Stimulated activated naive CD8-positive, alpha-beta T cell treated with anti-CD3 and anti-CD28 coated beads, Interleukin-15, Interleukin-2, amounts not matched to agents 100 ng/mL and 50 ng/mL, for 24 hours (primary cell): ENCODE measurements around the gene NKAP.
"Not testable (repeated sequence)": the region's sequence is repeated elsewhere in the genome, so short reads cannot be mapped to it uniquely, and the experiment has no call there.

Source experiments
- H3K27ac Mint-ChIP-seq: one replicate; pipeline ENCODE4 v1.8.0; 2021; ENCODE audit warnings: mild to moderate bottlenecking, mixed read lengths
- H3K27me3 Mint-ChIP-seq: one replicate; pipeline ENCODE4 v1.8.0; 2021; ENCODE audit warnings: mixed read lengths
- H3K36me3 Mint-ChIP-seq: one replicate; pipeline ENCODE4 v1.8.0; 2021; ENCODE audit warnings: low read depth, mixed read lengths
- H3K4me1 Mint-ChIP-seq: one replicate; pipeline ENCODE4 v1.8.0; 2021; ENCODE audit warnings: low read depth, mixed read lengths
- H3K4me3 Mint-ChIP-seq: one replicate; pipeline ENCODE4 v1.8.0; 2021; ENCODE audit warnings: mild to moderate bottlenecking, mixed read lengths
- H3K9me3 Mint-ChIP-seq: one replicate; pipeline ENCODE4 v1.8.0; 2021; ENCODE audit warnings: mixed read lengths

The NKAP gene

DNA sequence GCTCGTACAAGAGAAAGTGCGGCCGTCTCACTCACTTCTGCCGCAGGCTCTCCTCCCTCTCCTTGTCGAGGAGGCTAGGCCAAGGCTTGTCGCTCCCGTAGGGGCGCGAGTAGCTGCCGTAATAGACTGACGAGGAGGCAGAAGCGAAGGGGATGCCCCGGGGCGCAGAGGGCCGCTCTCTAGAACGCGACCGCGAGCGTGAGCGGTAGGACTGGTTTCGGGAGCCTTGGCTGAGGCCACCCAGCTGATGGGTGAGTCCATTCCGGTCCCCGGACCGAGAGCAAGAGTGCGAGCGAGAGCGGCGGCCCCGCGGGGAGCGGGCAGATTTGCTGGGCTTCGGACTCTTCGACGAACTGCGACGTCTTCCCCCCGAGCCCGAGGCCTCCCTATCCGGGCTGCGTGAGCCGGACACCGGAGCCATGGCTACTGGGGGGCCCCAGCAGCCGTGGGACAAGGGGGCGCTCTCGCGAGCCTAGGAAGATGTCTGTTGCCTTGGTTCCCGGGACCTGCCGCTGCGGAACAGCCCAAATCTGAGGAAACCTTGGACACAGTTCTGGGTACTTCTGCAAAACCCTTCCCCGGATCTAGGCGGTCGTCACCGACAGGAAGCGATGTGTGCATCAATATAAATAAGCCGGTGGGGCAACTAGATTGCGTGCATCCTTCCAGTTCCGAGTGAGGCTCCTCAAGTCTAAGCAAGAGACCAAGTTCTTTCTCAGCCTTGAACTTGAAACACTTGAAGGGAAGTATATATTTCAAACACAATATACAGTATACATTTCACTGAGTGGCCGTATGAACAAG, at the start of gene NKAP:
Gene NKAP, minus strand, starts transcription at position 567 of the 804 bp plus-strand sequence. Its CDS starts 146 bp downstream, at position 421.
- H3K27ac Mint-ChIP-seq, result peak within 1 kb of the TSS; percentile 91
- H3K4me1 Mint-ChIP-seq, result peaks cover 24% of the 10 kb centered on the region
- no peaks in the 10 kb centered on the region for H3K9me3 Mint-ChIP-seq
- H3K4me3 Mint-ChIP-seq, result peak within 1 kb of the TSS; percentile 90
- H3K36me3 Mint-ChIP-seq, result peaks cover 4% of the 10 kb centered on the region
- no peaks in the 10 kb centered on the region for H3K27me3 Mint-ChIP-seq

DNA sequence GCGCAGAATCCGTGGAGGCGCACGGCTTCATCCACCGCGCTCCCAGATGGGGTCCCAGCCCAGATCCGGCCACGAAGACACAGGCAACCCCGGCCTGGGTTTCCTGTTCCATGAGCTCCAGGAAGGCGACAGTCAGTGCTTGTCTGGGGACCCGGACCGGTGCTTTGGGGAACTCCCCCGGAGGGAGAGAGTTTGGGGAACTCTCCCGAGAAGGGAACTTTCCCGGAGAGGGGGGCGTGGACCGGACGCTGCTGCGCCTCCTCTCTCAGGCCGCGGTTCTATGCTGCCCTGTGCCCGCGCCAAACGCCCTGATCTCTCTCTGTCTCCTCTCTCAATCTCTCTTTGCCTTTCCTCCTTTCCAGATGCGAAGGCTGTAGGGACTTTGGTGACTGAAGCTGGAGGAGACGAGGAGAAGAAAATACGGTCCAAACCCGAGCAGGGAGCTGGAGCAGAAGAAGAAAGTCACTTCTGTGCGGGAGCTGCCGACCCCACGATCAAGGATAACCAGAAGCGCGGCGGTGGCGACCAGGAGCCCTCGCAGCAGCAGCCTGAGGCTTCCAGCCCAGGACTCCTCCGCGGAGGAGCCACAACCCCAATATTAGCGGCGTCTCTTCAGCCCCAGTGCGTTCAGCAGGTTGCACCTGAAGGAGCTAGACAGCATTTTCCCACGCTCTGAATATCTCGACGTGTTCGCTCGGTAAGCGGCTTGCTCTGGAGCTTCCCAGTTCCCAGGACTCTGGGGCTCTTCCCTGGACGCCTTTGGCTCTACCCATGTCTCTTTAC, 47.6 kb upstream of the NKAP start:
- Mint-ChIP-seq H3K4me1 (peaks cover 9% of the 10 kb centered on the region), H3K27me3 (peaks cover 66% of the 10 kb centered on the region), H3K36me3 (no peaks in the 10 kb centered on the region), H3K27ac (no peak overlapping the region), H3K4me3 (peak overlapping the region; percentile 65), H3K9me3 (no peaks in the 10 kb centered on the region)

DNA sequence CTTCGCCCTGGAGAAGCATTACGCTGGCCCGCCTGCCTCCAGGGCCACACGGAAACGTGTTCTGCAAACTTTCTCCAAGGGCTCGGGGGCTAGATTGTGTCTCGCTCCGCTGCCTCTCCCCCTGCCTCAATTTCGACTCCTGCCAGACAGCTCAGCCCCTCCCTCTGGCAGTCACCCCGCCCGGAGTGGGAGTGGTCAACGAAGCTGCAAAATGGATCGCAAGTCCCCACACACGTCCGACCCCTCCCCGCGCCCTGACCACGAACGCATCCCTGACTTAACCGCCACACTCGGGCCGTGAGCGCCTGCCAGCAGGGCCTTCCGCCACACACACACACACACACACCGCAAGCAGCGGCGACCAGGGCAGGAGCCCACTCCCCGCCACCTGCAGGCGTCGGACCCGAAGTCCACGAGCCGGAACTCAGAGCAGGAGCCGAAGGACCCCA, 47.0 kb upstream of the NKAP start:
- no peaks in the 10 kb centered on the region for H3K36me3 Mint-ChIP-seq
- peak overlapping the region; percentile 65 for H3K4me3 Mint-ChIP-seq
- H3K27me3 Mint-ChIP-seq, result peaks cover 64% of the 10 kb centered on the region
- H3K4me1 Mint-ChIP-seq, result peaks cover 9% of the 10 kb centered on the region
- no peak overlapping the region for H3K27ac Mint-ChIP-seq
- no peaks in the 10 kb centered on the region for H3K9me3 Mint-ChIP-seq

DNA sequence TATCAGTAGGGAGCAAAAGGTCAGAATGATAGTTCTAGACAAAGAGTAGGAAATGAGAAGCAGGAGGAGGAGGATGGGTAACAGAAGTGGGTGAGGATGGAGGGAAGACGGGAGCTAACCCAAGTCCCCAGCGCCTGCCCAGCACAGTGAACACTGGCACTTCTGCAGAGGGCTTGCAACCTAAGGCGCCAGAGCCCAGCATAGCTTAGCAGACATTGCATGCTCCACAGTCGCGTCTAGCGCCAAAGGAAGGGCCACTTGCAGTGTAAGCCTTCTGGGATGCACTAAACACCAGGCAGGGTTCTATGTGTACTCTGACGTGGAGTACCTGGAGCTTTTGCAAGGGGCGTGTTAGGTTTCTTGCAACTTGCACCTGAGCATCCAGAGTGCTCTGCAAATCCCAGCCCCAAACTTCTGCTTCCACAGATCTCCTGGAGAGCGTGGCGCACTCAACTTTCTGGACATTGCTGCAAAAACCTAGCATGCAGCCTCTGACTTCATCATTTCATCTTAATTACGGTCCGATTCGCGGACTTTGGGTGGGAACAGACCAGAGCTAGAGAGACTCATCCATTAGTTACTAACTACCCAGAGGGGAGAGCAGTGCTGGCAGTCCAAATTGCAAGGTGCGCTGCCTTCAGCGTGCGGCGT, 46.5 kb upstream of the NKAP start:
- Mint-ChIP-seq H3K4me1 (peaks cover 9% of the 10 kb centered on the region), H3K27me3 (peaks cover 65% of the 10 kb centered on the region), H3K36me3 (no peaks in the 10 kb centered on the region), H3K27ac (no peak overlapping the region), H3K4me3 (peak overlapping the region; percentile 65), H3K9me3 (no peaks in the 10 kb centered on the region)

DNA sequence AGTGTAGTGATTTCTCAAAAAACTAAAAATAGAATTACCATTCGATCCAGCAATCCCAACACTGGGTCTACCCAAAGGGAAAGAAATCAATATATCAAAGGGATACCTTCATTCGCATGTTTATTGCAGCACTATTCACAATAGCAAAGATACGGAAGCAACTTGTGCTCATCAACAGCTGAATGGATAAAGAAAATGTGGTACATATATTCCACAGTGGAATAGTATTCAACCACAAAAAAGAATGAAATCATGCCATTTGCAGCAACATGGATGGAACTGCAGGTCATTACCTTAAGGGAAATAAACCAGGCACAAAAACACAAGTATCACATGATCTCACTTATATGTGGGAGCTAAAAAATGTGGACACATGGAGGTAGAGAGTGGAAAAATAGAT, 42.7 kb upstream of the NKAP start:
- peaks cover 9% of the 10 kb centered on the region for H3K4me1 Mint-ChIP-seq
- no peaks in the 10 kb centered on the region for H3K9me3 Mint-ChIP-seq
- H3K36me3 Mint-ChIP-seq, result no peaks in the 10 kb centered on the region
- H3K27ac Mint-ChIP-seq, result peak overlapping the region; percentile 5
- H3K4me3 Mint-ChIP-seq, result no peak overlapping the region
- H3K27me3 Mint-ChIP-seq, result peaks cover 42% of the 10 kb centered on the region

DNA sequence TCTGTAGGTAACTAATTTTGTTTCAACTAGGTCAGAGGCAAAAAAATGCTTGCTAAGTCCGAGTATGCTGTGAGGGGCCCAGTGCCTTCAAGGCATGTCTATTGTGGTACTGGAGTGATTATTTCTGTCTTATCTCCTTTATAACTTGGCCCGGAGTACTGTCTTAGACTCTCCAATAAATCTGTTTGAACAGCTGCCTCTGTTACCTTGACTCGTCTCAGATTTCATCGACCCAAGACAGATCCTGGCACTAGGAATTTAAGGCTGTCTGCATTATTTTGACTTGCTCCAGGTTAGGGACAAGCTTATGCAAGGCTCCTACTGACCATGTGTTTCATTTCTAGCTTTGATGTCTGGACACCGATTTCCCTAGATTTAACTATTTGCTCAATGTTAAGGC, 41.1 kb upstream of the NKAP start:
- Mint-ChIP-seq H3K27me3 (peaks cover 30% of the 10 kb centered on the region), H3K4me1 (no peaks in the 10 kb centered on the region), H3K9me3 (no peaks in the 10 kb centered on the region), H3K36me3 (no peaks in the 10 kb centered on the region), H3K27ac (no peak overlapping the region), H3K4me3 (no peak overlapping the region)

DNA sequence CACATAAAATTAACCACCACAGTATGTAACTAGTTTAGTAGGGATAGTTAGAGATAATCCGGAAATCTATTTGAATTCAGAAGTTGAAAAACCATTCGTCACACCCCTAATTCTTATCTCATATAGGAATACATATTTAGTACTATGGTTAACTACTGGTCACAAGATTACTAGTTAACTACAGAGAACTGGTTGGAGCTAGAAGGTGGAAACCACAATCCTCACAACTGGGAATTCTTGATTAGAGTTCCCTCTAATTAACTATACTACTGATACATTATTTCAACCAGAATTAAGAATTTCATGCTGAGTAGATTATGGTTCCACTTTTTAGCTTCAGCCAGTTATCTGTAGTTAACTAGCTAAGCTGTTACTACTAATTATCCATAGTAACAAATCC, 39.9 kb upstream of the NKAP start:
- Mint-ChIP-seq H3K4me1 (no peaks in the 10 kb centered on the region), H3K27me3 (peaks cover 20% of the 10 kb centered on the region), H3K27ac (no peak overlapping the region), H3K9me3 (no peaks in the 10 kb centered on the region), H3K4me3 (no peak overlapping the region), H3K36me3 (no peaks in the 10 kb centered on the region)

DNA sequence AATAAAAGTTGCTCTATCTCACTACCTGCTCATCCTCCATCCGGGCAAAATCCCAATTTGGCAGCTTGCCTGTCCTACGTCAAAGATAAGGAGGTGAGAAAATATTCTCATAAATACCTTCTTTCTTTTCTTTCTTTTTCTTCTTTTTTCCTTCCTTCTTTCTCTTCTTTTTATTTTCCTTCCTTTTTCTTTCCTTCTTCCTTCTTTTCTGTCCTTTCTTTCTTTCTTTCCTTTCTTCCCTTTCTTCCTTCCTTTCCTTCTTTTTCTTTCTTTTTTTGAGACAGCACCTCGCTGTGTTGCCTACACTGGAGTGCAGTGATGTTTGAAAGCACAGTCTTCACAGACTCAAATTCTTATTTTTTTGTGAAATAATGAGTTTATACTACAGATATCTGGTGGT, 38.6 kb upstream of the NKAP start:
- no peaks in the 10 kb centered on the region for H3K36me3 Mint-ChIP-seq
- peaks cover 17% of the 10 kb centered on the region for H3K27me3 Mint-ChIP-seq
- H3K4me3 Mint-ChIP-seq, result no peak overlapping the region
- no peak overlapping the region for H3K27ac Mint-ChIP-seq
- no peaks in the 10 kb centered on the region for H3K9me3 Mint-ChIP-seq
- no peaks in the 10 kb centered on the region for H3K4me1 Mint-ChIP-seq

DNA sequence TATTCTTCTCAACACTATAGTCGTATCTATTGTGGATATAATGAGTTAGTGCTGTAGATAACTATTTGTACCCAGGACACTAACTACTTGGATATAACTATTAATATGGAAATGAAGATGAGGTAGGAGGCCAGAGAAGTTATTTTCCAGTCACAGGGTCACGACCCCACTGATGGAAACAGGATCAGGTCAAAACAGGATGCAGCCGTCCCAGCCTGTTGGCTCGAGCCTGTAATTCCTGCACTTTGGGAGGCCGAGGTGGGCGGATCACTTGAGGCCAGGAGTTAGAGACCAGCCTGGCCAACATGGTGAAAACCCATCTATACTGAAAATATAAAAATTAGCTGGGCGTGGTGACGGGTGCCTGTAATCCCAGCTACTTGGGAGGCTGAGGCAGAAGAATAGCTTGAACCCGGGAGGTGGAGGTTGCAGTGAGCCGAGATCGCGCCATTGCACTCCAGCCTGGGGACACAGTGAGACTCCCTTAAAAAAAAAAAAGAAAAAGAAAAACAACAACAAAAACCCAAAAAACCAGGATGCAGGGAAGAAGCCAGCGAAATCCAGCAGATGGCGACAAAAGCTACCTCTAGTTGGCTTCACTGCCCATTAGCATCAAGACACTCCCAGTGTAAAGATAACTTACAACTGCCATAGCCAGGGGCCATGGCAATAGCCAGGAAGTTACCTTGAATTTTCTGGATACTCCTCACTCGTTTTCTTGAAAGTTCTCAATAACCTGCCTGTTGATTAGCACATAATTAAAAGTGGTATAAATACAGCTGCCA, 37.9 kb upstream of the NKAP start:
- Mint-ChIP-seq H3K4me3 (no peak overlapping the region), H3K9me3 (no peaks in the 10 kb centered on the region), H3K36me3 (no peaks in the 10 kb centered on the region), H3K27ac (no peak overlapping the region), H3K4me1 (no peaks in the 10 kb centered on the region), H3K27me3 (peaks cover 16% of the 10 kb centered on the region)

DNA sequence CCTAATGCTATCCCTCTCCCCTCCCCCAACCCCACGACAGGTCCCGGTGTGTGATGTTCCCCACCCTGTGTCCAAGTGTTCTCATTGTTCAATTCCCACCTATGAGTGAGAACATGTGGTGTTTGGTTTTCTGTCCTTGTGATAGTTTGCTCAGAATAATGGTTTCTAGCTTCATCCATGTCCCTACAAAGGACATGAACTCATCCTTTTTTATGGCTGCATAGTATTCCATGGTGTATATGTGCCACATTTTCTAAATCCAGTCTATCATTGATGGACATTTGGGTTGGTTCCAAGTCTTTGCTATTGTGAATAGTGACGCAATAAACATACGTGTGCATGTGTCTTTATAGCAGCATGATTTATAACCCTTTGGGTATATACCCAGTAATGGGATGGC, 33.6 kb upstream of the NKAP start:
- H3K27me3 Mint-ChIP-seq, H3K4me1 Mint-ChIP-seq, H3K27ac Mint-ChIP-seq, H3K36me3 Mint-ChIP-seq, H3K9me3 Mint-ChIP-seq, H3K4me3 Mint-ChIP-seq: not testable (repeated sequence)

DNA sequence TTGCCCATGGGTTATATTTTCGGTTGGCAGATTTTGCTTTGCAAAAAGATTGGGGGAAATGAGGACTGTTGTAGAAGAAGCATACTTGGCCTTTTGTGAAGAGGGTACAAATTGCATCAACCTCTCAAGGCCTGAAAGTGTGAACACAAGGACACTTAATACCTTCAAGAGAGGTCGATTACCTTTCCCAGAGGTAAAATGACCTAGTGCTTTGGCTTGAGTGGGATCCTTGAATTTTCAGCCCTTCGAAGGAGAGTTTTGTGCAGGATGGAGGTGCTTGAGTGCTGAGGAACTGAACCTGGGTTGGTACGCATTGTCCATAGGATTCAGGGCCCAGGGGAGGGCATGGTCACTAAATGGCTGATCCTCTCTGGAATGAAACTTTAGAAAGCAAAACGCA, 27.6 kb upstream of the NKAP start:
- H3K27ac Mint-ChIP-seq, result no peak overlapping the region
- no peaks in the 10 kb centered on the region for H3K4me1 Mint-ChIP-seq
- no peaks in the 10 kb centered on the region for H3K27me3 Mint-ChIP-seq
- no peaks in the 10 kb centered on the region for H3K9me3 Mint-ChIP-seq
- no peak overlapping the region for H3K4me3 Mint-ChIP-seq
- no peaks in the 10 kb centered on the region for H3K36me3 Mint-ChIP-seq

DNA sequence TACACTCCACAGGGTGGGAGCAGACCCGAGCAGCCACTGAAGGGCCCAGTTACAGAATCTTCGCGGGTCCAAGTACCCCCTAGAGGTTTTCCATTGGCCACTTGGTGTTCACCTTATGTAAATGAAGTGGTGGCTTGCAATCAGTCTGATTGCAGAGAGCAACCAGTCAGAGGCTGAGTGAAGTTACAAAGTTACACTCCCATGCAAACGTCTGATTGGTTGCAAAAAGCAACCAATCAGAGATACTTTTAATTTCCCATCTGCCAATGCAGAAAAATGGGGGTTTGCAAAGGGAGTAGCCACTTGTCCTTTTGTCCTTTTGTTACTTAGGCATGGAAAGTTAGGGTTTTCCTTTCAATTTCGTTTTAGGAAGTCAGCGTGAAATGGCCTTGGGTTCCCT, 27.0 kb upstream of the NKAP start:
- no peak overlapping the region for H3K4me3 Mint-ChIP-seq
- no peaks in the 10 kb centered on the region for H3K27me3 Mint-ChIP-seq
- no peaks in the 10 kb centered on the region for H3K4me1 Mint-ChIP-seq
- H3K27ac Mint-ChIP-seq, result no peak overlapping the region
- H3K9me3 Mint-ChIP-seq, result no peaks in the 10 kb centered on the region
- no peaks in the 10 kb centered on the region for H3K36me3 Mint-ChIP-seq

DNA sequence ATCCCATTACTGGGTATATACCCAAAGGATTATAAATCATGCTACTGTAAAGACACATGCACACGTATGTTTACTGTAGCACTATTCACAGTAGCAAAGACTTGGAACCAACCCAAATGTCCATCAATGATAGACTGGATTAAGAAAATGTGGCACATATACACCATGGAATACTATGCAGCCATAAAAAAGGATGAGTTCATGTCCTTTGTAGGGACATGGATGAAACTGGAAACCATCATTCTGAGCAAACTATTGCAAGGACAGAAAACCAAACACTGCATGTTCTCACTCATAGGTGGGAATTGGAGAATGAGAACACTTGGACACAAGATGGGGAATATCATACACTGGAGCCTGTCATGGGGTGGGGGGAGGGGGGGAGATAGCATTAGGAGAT, 23.3 kb upstream of the NKAP start:
- not testable (repeated sequence) for H3K36me3 Mint-ChIP-seq

DNA sequence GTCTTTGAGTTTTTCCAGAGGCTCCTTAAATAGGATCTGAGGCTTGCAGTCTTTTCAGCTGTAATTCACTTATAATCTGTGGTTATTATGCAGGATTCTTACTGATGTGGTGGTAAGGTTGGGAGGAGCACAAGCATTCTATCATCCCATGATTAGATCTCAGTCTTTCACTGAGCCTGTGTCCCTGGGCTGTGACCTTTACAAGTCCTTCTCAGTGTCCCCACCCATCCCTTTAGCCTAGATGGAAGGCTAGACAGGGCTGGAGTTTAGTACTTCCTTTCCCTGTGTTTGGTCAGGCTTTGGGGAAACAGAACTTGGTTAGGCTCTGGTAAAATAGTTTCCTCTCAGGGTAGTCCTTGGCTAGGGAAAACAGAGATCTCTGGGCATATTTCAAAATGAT, 17.1 kb upstream of the NKAP start:
- peaks cover 36% of the 10 kb centered on the region for H3K27me3 Mint-ChIP-seq
- no peak overlapping the region for H3K27ac Mint-ChIP-seq
- H3K36me3 Mint-ChIP-seq, result no peaks in the 10 kb centered on the region

More for the DNA sequence above, 23.3 kb upstream of the NKAP start:
- H3K4me1 Mint-ChIP-seq, H3K4me3 Mint-ChIP-seq, H3K27ac Mint-ChIP-seq, H3K9me3 Mint-ChIP-seq: not testable (repeated sequence)
- H3K27me3 Mint-ChIP-seq, result peaks cover 13% of the 10 kb centered on the region

More for the DNA sequence above, 17.1 kb upstream of the NKAP start:
- Mint-ChIP-seq H3K4me1 (peaks cover 11% of the 10 kb centered on the region), H3K4me3 (no peak overlapping the region), H3K9me3 (no peaks in the 10 kb centered on the region)
